ENCODE measurements around the gene P4HA3.

- TF ChIP-seq CTCF (conservative IDR thresholded peaks at IDR 0.05; ENCODE audit: low read depth, low read length) (no peak), EZH2 (IDR thresholded peaks at IDR 0.05; ENCODE audit: borderline replicate concordance, low read depth, low read length, poor library complexity, severe bottlenecking) (no peak)
Observed at GRCh38 chr11:74332291-74332690, 20.9 kb upstream of the P4HA3 start.

Measured in A673 (cell line).